GM18502 (cell line): ENCODE data around the gene RPGRIP1L.

Experiments used
- ATAC-seq: cut with Tn5 transposase; IDR thresholded peaks from one replicate; pipeline ENCODE4 v1.9.1; 2021; ENCODE audit warnings: mild to moderate bottlenecking; ENCODE audit not compliant: unreplicated experiment, poor library complexity

The RPGRIP1L gene

GRCh38 chr16:53561101-53561888 lies 142.4 kb downstream of the RPGRIP1L start:
- no peak for ATAC-seq

GRCh38 chr16:53559270-53559951 lies 144.2 kb downstream of the RPGRIP1L start:
- no peak for ATAC-seq

GRCh38 chr16:53558710-53559109 lies 144.9 kb downstream of the RPGRIP1L start:
- ATAC-seq = no peak

GRCh38 chr16:53556521-53556920 lies 147.1 kb downstream of the RPGRIP1L start:
- no peak for ATAC-seq

GRCh38 chr16:53549970-53550690 lies 153.5 kb downstream of the RPGRIP1L start:
- ATAC-seq = peak; percentile 89
